Prostate gland (tissue), 2 donors: ENCODE results near the gene PTBP3.

Source experiments
- CTCF ChIP-seq, 4 experiments: fragments of 200-600 bp in 2 of 4; fragments of 450-650 bp in 2 of 4; sonication (generic) in 2 of 4; IDR thresholded peaks; 1 replicate in 3 of 4; 2 replicates in 1 of 4; pipeline ENCODE4 v1.5.1; 2016 to 2019; ENCODE audit warnings: antibody characterized with exemption in 4 of 4, mild to moderate bottlenecking in 2 of 4, moderate library complexity in 2 of 4
- POLR2A ChIP-seq: fragments of 450-650 bp; IDR thresholded peaks from one replicate; pipeline ENCODE4 v1.6.1; 2016; ENCODE audit warnings: antibody characterized with exemption, mild to moderate bottlenecking
- POLR2AphosphoS5 ChIP-seq: sonication (generic); formaldehyde crosslinking; IDR thresholded peaks from one replicate; pipeline ENCODE4 v1.6.1; 2017; ENCODE audit warnings: antibody characterized with exemption

DNA sequence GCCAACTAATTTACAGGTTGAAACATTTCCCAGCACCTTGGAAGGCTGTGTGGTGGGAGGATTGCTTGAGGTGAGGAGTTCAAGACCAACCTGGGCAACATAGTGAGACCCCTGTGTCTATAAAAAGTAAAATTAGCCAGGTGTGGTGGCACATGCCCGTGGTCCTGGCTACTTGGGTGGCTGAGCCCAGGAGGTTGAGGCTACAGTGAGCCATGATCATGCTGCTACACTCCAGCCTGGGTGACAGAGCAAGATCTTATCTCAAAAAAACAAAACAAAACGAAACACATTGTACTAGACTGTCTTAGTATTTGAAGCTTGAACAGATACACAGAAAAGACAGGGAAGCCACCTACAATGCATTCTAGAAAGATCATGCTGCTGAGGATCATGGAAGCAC lies 43.7 kb upstream of the PTBP3 start:
- no peak for TF ChIP-seq CTCF (IDR thresholded peaks at IDR 0.05)
- TF ChIP-seq POLR2A, result no peak
- no peak for TF ChIP-seq POLR2AphosphoS5
